AG04449 (cell line): ENCODE results near the gene RGS4.
"Not testable (repeated sequence)": the region's sequence is repeated elsewhere in the genome, so short reads cannot be mapped to it uniquely, and the experiment has no call there.

ENCODE experiments used
- CTCF ChIA-PET: fragments of 350-600 bp; formaldehyde crosslinking; extraction: SDS; loops from one replicate; lab custom pipeline; 2021; ENCODE audit warnings: antibody characterized with exemption; lab: Yijun Ruan, JAX
- POLR2A ChIA-PET: fragments of 400-600, 350-600 bp; formaldehyde crosslinking; extraction: SDS; loops from one replicate; lab custom pipeline; 2020; ENCODE audit warnings: antibody characterized with exemption, inconsistent platforms; lab: Yijun Ruan, JAX
- DNase-seq: peaks from one replicate; pipeline ENCODE4 v3.0.0-alpha.2; 2010; ENCODE audit warnings: low read depth, low spot score
- H3K4me3 ChIP-seq: 2 replicates; pipeline ENCODE4 v1.5.1; 2011; ENCODE audit warnings: low read depth, mild to moderate bottlenecking, control low read depth, low read length
- TF ChIP-seq, protein P1 (sequence below): IDR thresholded peaks from one replicate; pipeline ENCODE4 v1.5.1; 2011; ENCODE audit warnings: mild to moderate bottlenecking, moderate library complexity, low read length, control low read depth, inconsistent platforms; ENCODE audit not compliant: insufficient read depth; ENCODE audit errors: missing control alignments

Gene RGS4

DNA sequence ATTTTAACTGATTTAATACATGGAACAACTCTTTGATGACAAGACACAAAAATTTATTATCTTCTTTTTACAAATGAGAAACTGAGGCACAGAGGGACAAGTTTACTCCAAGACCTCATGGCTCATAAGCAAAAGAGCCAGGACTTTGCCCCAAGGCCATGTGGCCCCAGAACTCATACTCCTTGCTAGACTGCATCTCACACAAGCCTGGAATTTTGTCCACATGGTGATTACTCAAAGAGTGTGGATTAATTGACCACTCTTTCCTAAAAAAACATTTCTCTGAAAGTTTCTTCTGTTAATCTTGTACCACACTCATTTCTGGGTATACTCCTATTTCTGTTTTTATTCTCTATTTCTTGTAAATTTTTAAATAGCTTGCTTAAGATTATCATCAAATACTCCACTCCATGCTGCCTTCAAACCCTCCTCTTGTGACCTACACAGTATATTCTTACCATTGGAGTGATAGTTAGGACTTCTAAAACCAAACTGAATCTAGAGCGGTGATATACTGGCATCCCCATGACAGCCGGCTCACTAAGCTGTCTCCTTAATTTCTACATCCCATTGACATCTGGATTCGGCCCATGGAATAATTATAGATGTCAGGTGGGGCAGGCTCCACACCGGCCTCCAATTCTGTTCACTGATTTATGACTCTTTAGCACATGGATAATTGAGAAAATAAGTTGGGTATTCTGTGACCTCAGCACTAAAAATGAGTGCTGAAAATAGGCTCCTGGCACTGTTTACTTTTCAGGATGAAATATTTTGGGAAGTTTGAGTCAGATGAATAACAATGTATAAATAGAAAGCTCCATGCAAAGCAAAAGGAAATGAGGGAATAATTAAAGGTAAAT, 16.1 kb downstream of the RGS4 start:
- ChIA-PET CTCF (interaction anchor here (0.7 to 2.5 kb wide), 13 partner anchors 12 to 1047 kb away, joined by 3 to 11 read pairs (median 3); no protein-coding TSS in a partner anchor), POLR2A (interaction anchor here (1.0 to 1.1 kb wide), 2 partner anchors 78 to 83 kb away, joined by 3 to 4 read pairs; no protein-coding TSS in a partner anchor)
- no peak overlapping the region for H3K4me3 ChIP-seq
- DNase-seq: no peak
- TF ChIP-seq, protein P1, sequence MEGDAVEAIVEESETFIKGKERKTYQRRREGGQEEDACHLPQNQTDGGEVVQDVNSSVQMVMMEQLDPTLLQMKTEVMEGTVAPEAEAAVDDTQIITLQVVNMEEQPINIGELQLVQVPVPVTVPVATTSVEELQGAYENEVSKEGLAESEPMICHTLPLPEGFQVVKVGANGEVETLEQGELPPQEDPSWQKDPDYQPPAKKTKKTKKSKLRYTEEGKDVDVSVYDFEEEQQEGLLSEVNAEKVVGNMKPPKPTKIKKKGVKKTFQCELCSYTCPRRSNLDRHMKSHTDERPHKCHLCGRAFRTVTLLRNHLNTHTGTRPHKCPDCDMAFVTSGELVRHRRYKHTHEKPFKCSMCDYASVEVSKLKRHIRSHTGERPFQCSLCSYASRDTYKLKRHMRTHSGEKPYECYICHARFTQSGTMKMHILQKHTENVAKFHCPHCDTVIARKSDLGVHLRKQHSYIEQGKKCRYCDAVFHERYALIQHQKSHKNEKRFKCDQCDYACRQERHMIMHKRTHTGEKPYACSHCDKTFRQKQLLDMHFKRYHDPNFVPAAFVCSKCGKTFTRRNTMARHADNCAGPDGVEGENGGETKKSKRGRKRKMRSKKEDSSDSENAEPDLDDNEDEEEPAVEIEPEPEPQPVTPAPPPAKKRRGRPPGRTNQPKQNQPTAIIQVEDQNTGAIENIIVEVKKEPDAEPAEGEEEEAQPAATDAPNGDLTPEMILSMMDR: no peak

DNA sequence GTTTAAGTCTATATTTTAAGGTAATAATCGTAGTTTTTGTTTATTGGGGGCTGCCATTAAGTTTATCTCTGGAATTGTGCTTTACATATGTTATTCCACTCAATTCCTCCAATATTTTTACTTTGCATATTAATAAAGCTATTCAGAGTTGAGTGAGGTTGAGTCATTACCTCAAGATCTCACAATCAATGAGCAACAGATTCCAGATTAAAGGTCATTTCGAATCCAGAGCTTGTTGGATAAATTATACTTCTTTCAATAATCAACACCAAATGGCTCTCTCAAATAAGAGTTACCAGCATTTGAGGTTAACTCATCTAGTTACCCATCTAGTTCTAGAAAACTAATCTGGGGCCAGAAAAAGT, 16.7 kb downstream of the RGS4 start:
- ChIA-PET POLR2A (interaction anchor here (1.0 to 1.1 kb wide), 2 partner anchors 77 to 82 kb away, joined by 3 to 4 read pairs; no protein-coding TSS in a partner anchor), CTCF (interaction anchor here (0.8 to 2.5 kb wide), 12 partner anchors 12 to 1048 kb away, joined by 3 to 11 read pairs (median 3); no protein-coding TSS in a partner anchor)
- no peak overlapping the region for H3K4me3 ChIP-seq
- DNase-seq: no peak
- TF ChIP-seq, protein P1: no peak

DNA sequence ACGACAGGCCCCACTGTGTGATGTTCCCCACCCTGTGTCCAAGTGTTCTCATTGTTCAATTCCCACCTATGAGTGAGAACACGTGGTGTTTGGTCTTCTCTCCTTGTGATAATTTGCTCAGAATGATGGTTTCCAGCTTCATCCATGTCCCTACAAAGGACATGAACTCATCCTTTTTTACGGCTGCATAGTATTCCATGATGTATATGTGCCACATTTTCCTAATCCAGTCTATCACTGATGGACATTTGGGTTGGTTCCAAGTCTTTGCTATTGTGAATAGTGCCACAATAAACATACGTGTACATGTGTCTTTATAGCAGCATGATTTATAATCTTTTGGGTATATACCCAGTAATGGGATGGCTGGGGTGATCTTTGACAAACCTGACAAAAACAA, 20.0 kb downstream of the RGS4 start:
- POLR2A ChIA-PET, DNase-seq, H3K4me3 ChIP-seq: not testable (repeated sequence)
- CTCF ChIA-PET: interaction anchor here (1.0 kb wide), 1 partner anchor 235 kb away, joined by 4 read pairs; no protein-coding TSS in a partner anchor

DNA sequence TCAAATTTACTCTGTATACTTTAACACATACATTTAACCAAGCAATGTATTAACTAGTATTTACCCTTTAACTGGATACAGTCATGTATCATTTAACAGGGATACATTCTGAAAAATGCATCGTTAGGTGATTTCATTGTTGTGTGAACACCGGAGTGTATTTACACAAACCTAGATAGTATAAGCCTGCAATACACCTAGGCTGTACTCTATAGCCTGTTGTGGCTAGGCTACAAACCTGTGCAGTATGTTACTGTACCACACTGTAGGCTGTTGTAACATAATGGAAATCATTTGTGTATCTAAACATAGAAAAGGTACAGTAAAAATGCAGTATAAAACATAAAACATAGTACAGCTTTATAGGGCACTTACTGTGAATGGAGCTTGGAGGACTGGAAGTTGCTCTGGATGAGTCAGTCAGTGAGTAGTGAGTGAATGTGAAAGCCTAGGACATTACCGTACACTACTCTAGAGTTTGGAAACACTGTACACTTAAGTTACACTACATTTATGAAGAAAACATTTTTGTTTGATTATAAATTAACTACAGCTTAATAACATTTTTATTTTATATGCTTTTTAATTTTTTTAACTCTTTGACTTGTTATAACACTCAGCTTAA, 21.3 kb downstream of the RGS4 start:
- TF ChIP-seq, protein P1: no peak
- POLR2A ChIA-PET: interaction anchor here (0.6 kb wide), 1 partner anchor 78 kb away, joined by 3 read pairs; no protein-coding TSS in a partner anchor
- H3K4me3 ChIP-seq: no peak overlapping the region
- no peak for DNase-seq
- CTCF ChIA-PET: interaction anchor here (1.5 to 2.1 kb wide), 2 partner anchors 85 to 225 kb away, joined by 7 to 11 read pairs; no protein-coding TSS in a partner anchor

DNA sequence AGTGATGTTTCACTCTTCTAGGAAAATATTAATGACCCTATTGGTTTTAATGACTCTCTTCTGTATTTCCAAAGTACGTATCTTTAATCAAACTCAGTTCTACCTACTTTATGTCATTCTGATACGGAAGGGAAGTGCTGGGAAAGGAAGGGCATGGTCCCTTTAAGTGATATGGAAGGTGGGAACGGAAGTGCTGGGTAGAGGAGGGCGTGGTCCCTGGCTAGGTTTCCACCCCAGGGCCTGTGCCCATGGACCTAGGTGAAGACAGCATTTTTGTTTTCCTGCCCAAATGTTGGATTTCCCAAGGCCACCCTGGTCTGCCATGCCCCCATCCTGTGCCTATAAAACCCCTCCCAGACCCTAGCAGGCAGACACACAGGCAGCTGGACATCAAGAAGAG, 24.0 kb downstream of the RGS4 start:
- ChIA-PET CTCF (no interaction called here), POLR2A (no interaction called here)
- TF ChIP-seq, protein P1: no peak
- no peak for DNase-seq
- no peak overlapping the region for H3K4me3 ChIP-seq

DNA sequence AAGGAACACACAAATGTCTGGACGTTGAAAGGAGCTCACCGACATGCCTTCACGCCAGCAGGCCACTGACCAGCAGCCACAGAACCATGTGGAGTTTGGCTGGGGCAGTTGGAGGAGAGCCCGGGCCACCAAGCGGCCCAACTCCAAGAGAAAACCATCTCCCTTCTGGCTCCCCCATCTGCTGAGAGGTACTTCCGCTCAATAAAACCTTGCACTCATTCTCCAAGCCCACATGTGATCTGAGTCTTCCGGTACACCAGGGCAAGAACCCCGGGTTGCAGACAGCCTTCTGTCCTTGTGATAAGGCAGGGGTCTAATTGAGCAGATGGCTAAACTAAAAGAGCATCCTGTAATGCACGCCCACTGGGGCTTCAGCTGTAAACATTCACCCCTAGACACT, 24.4 kb downstream of the RGS4 start:
- ChIA-PET CTCF (interaction anchor here (1.3 kb wide), 1 partner anchor 82 kb away, joined by 5 read pairs; no protein-coding TSS in a partner anchor), POLR2A (no interaction called here)
- H3K4me3 ChIP-seq: no peak overlapping the region
- no peak for DNase-seq
- TF ChIP-seq, protein P1: no peak
